HG02885 (cell line): ENCODE measurements around the gene KRT82.

Experiments used
- ATAC-seq: cut with Tn5 transposase; IDR thresholded peaks from one replicate; pipeline ENCODE4 v1.9.1; 2021; ENCODE audit warnings: mild to moderate bottlenecking; ENCODE audit not compliant: unreplicated experiment, poor library complexity

The KRT82 gene

DNA sequence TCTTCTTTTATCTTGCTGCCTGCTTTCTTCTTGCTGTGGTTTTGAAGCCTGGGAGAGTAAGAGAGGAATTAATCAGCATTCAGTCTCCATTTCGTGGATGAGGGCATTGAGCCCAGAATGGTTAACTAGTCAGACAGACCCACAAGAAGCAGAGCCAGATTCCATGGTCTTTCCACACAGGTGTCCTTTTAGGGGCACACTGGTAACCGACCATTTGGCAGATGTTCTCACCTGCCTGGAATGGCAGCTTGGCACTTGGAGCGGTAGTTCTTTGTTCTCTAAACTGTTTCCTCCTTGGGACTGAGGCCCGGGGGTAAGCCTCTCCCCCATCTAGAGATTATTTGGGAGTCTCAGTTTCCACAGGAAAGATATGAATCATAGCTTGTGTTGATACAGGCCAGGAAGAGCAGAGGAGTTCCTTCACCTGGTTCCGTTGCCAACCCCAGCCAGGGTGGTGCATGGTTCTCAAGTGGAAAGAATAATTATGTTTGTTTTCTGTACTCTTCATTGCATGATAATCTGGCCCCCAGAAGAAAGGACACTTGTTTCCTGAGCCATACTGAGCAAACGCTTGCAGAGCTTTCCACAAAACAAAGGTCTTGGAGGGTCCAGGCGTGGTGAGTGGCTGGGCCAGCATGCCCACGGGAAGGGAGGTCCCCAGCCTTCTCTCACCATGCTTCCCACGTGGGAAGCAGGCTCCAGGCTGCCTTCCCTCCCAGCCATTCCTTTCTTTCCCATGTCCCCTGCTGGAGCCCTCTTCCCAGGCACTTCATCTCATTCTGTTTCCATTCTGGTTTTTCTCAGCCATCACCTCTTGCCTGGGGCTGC, 30.1 kb upstream of the KRT82 start:
- ATAC-seq: no peak

DNA sequence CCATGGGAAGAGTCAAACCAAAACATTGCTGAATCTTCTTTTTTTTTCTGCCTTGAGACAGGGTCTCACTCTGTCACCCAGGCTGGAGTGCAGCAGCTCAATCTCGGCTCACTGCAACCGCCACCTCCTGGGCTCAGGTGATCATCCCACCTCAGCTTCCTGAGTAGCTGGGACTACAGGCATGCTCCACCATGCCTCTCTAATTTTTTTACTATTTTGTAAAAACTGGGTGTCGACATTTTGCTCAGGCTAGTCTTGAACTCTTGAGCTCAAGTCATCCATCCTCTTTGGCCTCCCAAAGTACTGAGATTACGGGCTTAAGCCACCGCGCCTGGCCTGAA, 29.5 kb upstream of the KRT82 start:
- no peak for ATAC-seq

- ATAC-seq: no peak
Observed at GRCh38 chr12:52434760-52435530, 28.8 kb upstream of the KRT82 start.

DNA sequence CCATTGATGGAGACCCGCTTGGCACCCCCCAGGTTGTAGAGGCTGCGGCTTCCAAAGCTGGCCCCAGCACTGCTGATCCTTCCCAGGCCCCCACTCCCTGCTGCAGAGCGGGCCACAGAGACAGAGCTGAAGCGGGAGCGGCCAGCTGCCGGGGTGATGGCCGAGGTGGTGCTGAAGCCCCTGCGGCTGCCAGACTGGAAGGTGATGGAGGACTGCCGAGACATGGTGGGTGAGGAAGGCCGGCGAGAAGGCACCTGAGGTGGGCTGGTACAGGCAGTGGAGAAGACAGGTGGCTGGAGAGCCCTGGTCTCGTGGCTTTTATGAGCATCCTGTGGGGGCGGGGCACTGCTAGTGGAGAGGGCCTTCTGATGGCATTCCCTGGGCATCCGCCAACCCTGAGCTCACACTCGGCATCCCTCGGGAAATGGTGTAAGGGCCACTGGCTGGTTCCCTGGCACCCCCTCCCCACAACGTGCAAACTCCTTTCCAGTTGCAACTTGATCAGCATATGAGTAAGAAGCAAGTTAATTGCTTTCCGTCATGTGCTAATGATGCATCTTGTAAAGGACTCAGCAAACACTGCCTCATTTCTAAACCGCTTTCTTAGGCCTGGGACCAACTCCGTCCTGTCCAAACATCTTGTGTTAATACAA, 28.1 kb upstream of the KRT82 start, which contains the start of gene KRT75:
Gene KRT75 (minus strand): TSS at position 291 of the 653 bp plus-strand sequence. CDS start 67 bp downstream, at position 224.
- ATAC-seq: no peak

DNA sequence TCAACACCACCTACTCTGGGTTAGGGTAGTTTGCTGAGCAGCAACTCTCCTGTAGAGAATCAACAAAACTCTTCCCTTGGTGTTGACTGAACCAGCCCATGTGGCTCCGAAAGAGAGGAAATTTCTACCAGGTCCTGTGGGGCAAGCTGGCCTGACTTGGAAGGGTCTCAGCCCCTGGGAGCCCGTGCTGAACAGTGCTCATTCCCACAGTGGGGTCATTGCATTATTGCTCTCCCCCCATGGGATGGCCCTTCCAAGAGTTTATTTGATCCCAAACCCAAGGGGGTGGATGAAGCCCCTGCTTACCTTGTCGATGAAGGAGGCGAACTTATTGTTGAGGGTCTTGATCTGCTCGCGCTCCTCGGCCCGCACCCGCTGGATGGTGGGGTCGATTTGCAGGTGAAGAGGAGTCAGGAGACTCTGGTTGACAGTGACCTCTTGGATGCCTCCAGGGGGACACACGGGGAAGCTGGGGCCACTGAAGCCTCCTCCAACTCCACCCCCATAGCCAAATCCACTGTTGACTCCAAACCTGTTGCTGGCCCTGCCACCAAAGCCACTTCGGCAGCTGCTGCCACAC, 27.5 kb upstream of the KRT82 start:
- no peak for ATAC-seq

DNA sequence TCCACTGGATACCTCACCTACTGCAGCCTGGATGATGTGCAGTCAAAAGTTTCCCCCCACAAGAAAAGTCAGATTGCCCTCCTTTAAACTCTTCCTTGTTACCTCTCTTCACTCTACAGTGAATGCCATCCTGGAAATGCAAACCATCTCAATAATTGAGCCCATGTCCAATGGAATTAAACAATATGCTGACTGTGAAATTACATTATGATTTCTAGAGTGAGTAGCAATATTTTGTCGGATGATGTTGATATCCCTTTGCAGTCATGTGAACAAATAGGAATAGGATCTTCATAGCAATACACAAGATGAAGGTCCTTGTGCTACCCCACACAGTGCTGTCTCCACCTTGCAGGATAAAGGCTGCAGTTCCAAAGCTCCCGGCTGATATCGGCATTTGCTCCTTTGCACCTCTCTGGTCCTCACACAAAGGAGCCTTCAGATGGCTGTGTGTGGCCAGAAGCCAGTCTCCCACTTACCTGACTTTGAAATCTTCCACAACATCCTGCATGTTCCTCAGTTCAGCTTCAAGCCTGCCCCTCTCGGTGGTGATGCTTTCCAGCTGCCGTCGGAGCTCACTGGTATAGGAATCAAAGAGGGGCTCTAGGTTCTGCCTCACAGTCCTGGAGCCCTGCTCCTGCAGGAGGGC, 26.5 kb upstream of the KRT82 start:
- ATAC-seq: no peak

DNA sequence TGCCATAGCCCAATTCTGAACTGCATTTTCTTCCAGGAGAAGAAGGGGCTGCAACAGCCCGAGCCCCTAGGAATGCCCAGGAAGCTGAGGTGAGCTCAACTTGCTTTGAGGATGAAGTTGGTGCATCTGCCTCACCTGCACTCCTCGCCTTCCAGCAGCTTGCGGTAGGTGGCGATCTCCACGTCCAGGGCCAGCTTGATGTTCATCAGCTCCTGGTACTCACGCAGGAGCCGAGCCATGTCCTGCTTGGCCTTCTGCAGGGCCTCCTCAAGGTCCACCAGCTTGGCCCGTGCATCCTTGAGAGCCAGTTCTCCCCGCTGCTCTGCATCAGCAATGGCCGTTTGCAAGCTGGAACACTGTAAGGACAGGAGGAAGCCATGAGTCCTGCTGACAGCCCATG, 22.0 kb upstream of the KRT82 start:
- no peak for ATAC-seq

DNA sequence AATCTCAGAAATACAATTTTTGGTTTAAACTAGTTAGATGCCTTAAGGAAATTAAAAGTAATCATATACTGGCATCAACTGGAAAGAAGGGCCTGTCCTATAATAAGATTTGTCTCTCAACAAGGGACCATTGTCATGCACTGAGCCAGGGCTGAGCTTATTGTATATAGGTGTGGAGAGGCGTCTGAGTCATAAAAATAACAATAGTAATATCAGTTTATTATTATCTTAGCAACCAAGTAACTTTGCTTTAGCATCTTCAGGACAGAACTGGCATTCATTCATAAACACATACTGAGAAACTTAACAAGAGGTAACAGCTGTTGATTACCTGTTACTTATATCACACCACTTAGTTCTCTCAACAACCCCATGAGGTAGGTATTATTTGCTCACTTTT, 20.9 kb upstream of the KRT82 start:
- no peak for ATAC-seq

DNA sequence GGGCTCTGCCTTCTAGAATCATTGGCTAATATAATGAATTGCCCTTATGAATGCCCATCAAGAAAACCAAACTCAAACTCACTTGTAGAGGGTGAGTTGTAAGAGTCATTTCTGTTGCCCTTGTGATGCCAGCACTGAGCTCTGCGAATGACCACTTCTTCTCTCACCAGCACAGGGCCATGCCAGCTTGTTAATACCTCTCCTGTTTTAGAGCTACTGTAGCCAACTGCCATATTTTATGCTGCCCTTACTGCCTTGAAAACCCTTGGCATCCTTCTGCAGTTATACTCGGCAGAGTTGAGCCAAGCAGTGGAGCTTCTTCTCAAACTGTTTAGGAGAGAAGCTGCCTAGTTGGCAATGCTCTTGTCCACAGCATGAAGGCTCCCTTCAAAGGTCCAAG, 19.9 kb upstream of the KRT82 start:
- no peak for ATAC-seq

- no peak for ATAC-seq
Observed at GRCh38 chr12:52425466-52425865, 19.3 kb upstream of the KRT82 start.

- no peak for ATAC-seq
Observed at GRCh38 chr12:52423661-52424500, 17.7 kb upstream of the KRT82 start.

GRCh38 chr12:52423035-52423434, 16.9 kb upstream of the KRT82 start:
- no peak for ATAC-seq

GRCh38 chr12:52419656-52420055, 13.5 kb upstream of the KRT82 start:
- no peak for ATAC-seq

DNA sequence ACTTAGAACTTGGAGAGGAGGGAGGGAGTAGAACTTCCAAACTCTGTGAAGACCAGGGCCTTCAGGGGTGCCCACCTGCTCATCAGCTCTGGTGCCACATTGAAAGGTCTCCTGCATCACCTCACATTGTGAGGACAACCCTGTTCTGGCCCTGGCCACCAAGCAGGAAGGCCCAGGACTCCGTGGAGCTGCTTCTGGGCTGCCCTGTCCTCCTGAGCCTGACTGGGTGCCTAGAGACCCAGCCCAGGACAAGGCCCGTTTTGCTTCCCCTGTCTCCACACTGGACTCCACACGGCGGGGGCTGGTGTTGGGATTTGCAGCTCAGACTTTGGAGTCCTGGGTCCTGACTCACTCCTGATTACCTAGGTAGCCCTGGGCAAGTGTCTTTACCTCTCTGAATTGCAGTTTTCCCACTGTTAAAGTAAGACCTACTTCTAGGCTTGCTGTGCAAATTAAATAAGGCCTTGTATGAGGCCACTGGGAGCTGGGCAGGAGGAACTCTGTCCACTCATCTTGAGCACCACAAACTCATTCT, 12.5 kb upstream of the KRT82 start:
- no peak for ATAC-seq

- ATAC-seq: no peak
Observed at GRCh38 chr12:52417740-52418139, 11.6 kb upstream of the KRT82 start.

DNA sequence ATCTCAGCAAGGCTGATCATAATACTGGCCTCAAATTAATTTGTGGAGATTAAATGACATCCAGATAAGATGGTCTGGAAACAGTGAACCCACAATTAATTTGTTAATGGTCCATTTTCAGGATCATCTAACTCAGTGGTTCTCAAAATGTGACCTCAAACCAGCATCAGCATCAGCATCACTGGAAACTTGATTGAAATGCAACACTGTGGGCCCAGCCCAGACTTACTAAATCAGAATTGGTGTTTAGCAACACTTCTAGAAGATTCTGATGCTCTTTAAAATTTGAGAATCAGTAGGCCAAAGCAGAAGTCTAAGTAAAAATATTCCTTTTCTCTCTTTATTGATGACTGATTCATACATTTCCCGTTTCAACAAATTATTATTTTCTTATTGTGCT, 10.7 kb upstream of the KRT82 start:
- no peak for ATAC-seq

- ATAC-seq: no peak
Observed at GRCh38 chr12:52415870-52416750, 10.0 kb upstream of the KRT82 start.

DNA sequence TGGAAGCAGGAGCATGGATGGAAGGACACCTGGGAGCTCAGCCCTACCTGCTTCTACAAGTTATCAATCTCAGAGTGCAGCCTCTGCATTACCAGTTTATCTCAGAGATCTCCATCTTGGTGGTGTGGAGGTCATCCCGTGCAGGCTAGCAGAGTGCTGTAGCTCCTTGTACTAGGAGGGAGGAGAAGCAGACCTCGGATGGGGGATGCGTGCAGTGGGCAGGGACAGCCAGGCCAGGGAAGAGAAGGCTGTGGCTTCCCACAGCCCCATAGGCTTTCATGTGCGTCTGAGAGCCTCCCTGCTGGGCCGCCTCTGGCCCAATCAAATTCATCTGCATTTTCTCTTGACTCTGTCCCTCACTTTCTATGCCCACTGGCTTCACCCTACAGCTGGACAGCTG, 8.8 kb upstream of the KRT82 start:
- no peak for ATAC-seq
